ENCODE measurements around the gene RIMBP2. TPM values are rescaled to one million over a fixed set of nuclear protein-coding genes. Genes with fewer than 3 reads are reported as not detected.

RIMBP2 gene
- polyA plus RNA-seq, 1 donor from 2014 or later: 14.6 TPM

GRCh38 chr12:130497991-130498390, 218.1 kb downstream of the RIMBP2 start:
- Histone ChIP-seq H3K4me3 (ENCODE audit: low read length) (no peak overlapping the region), H3K9me2 (ENCODE audit: insufficient read depth, low read length) (no peaks in the 10 kb centered on the region), H3K9me3 (ENCODE audit: low read length) (no peaks in the 10 kb centered on the region), H3F3A (ENCODE audit: insufficient read depth, low read length, poor library complexity, severe bottlenecking) (no peaks in the 10 kb centered on the region), H3K4me2 (ENCODE audit: low read length) (no peak overlapping the region), H3K27ac (ENCODE audit: low read length) (no peak overlapping the region), H2AFZ (ENCODE audit: low read depth, low read length) (no peak overlapping the region), H3K9ac (ENCODE audit: low read length) (no peak overlapping the region), H3K27me3 (ENCODE audit: insufficient read depth, low read depth, low read length) (no peaks in the 10 kb centered on the region), H3K79me2 (replicated peaks; ENCODE audit: insufficient read depth, low read length) (no peaks in the 10 kb centered on the region), H3K36me3 (ENCODE audit: insufficient read depth, low read length) (no peaks in the 10 kb centered on the region), H4K20me1 (ENCODE audit: insufficient read depth) (no peaks in the 10 kb centered on the region)
- TF ChIP-seq MXI1 (conservative IDR thresholded peaks at IDR 0.05; ENCODE audit: poor library complexity, severe bottlenecking) (no peak), TAF1 (IDR thresholded peaks at IDR 0.05; ENCODE audit: low read depth) (no peak), SMC3 (conservative IDR thresholded peaks at IDR 0.05; ENCODE audit: poor library complexity) (no peak), EZH2 (IDR thresholded peaks at IDR 0.05; ENCODE audit: borderline replicate concordance, insufficient read depth, low read length, poor library complexity, severe bottlenecking) (no peak), EP300 (conservative IDR thresholded peaks at IDR 0.05; ENCODE audit: poor library complexity, severe bottlenecking) (no peak), POLR2AphosphoS5 (IDR thresholded peaks at IDR 0.05) (no peak), CTCF (IDR thresholded peaks at IDR 0.05; ENCODE audit: poor library complexity, severe bottlenecking) (no peak), REST (IDR thresholded peaks at IDR 0.05; ENCODE audit: borderline replicate concordance) (no peak), RAD21 (conservative IDR thresholded peaks at IDR 0.05) (no peak)

GRCh38 chr12:130497321-130497720, 218.8 kb downstream of the RIMBP2 start:
- Histone ChIP-seq H3K27me3 (ENCODE audit: insufficient read depth, low read depth, low read length) (no peaks in the 10 kb centered on the region), H3K9me3 (ENCODE audit: low read length) (no peaks in the 10 kb centered on the region), H3K79me2 (replicated peaks; ENCODE audit: insufficient read depth, low read length) (no peaks in the 10 kb centered on the region), H3K27ac (ENCODE audit: low read length) (no peak overlapping the region), H3K4me2 (ENCODE audit: low read length) (no peak overlapping the region), H3F3A (ENCODE audit: insufficient read depth, low read length, poor library complexity, severe bottlenecking) (peaks cover 4% of the 10 kb centered on the region), H4K20me1 (ENCODE audit: insufficient read depth) (no peaks in the 10 kb centered on the region), H3K36me3 (ENCODE audit: insufficient read depth, low read length) (no peaks in the 10 kb centered on the region), H3K4me3 (ENCODE audit: low read length) (no peak overlapping the region), H2AFZ (ENCODE audit: low read depth, low read length) (no peak overlapping the region), H3K9me2 (ENCODE audit: insufficient read depth, low read length) (no peaks in the 10 kb centered on the region), H3K9ac (ENCODE audit: low read length) (no peak overlapping the region)
- TF ChIP-seq SMC3 (conservative IDR thresholded peaks at IDR 0.05; ENCODE audit: poor library complexity): no peak
- TF ChIP-seq REST (IDR thresholded peaks at IDR 0.05; ENCODE audit: borderline replicate concordance): no peak
- TF ChIP-seq TAF1 (IDR thresholded peaks at IDR 0.05; ENCODE audit: low read depth): no peak
- TF ChIP-seq POLR2AphosphoS5 (IDR thresholded peaks at IDR 0.05): no peak
- TF ChIP-seq EZH2 (IDR thresholded peaks at IDR 0.05; ENCODE audit: borderline replicate concordance, insufficient read depth, low read length, poor library complexity, severe bottlenecking): no peak
- TF ChIP-seq RAD21 (conservative IDR thresholded peaks at IDR 0.05): no peak
- TF ChIP-seq CTCF (IDR thresholded peaks at IDR 0.05; ENCODE audit: poor library complexity, severe bottlenecking): no peak
- no peak for TF ChIP-seq EP300 (conservative IDR thresholded peaks at IDR 0.05; ENCODE audit: poor library complexity, severe bottlenecking)

All from neural cell (in vitro differentiated cells).